Immature natural killer cell (primary cell): Measurements from ENCODE around the gene AGXT. TPM values are rescaled to one million over a fixed set of nuclear protein-coding genes. Genes with fewer than 3 reads are reported as not detected.

Experiments
- DNase-seq, 3 donors: peaks; one replicate each; pipeline ENCODE4 v3.0.0; 2022; ENCODE audit warnings: mixed read lengths in 1 of 3
- H3K27ac Mint-ChIP-seq, 6 donors: one replicate each; pipeline ENCODE4 v1.8.0; 2020; ENCODE audit warnings: mixed read lengths in 6 of 6, mild to moderate bottlenecking in 5 of 6, inconsistent platforms in 4 of 6, moderate library complexity in 3 of 6
- H3K27me3 Mint-ChIP-seq, 3 donors: one replicate each; pipeline ENCODE4 v1.8.0; 2020 to 2021; ENCODE audit warnings: low read depth in 3 of 3, mild to moderate bottlenecking in 3 of 3, mixed read lengths in 3 of 3, moderate library complexity in 3 of 3, inconsistent platforms in 1 of 3
- H3K36me3 Mint-ChIP-seq, 3 donors: one replicate each; pipeline ENCODE4 v1.8.0; 2020; ENCODE audit warnings: mixed read lengths in 3 of 3, inconsistent platforms in 2 of 3, mild to moderate bottlenecking in 2 of 3
- H3K4me1 Mint-ChIP-seq, 2 donors: one replicate each; pipeline ENCODE4 v1.8.0; 2020; ENCODE audit warnings: inconsistent platforms in 2 of 2, mild to moderate bottlenecking in 2 of 2, mixed read lengths in 2 of 2, moderate library complexity in 1 of 2
- H3K4me3 Mint-ChIP-seq, 5 donors: one replicate each; pipeline ENCODE4 v1.8.0; 2020; ENCODE audit warnings: mild to moderate bottlenecking in 5 of 5, mixed read lengths in 5 of 5, inconsistent platforms in 3 of 5, moderate library complexity in 3 of 5
- H3K9me3 Mint-ChIP-seq, 6 donors: one replicate each; pipeline ENCODE4 v1.8.0; 2020; ENCODE audit warnings: mild to moderate bottlenecking in 6 of 6, mixed read lengths in 6 of 6, inconsistent platforms in 4 of 6, moderate library complexity in 3 of 6
- polyA plus RNA-seq, 3 donors: library from polyadenylated mRNA; unstranded; fragments of 300-500 nt; fragmentation: Illumina TruSeq; gene quantifications; one replicate each; pipeline ENCODE4 v1.2.3, GENCODE V29; 2021

The AGXT gene
- polyA plus RNA-seq, 3 donors from 2014 or later: not detected

DNA sequence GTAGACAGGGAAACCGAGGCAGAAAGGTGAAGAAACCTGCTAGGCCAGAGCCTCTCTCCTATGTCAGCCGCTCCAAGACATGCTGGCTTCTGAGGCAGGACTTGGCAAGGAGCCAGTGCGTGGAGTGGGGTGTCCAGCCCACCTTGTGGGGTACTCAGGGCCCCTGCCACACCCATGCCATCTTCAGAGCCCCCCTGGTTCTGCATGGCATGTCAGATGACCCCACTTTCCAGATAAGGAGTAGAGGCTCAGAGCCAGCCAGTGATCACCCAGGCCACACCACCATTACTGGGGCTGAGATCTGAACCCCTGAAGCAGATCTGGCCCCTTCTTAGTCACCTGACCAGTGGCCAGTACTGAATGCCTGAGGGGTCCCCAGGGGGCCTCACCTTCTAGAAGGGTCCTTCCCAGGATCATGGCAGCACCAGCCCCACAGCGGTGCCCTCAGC is 52.2 kb downstream of the AGXT start:
- H3K36me3 Mint-ChIP-seq: no peaks in the 10 kb centered on the region
- H3K27me3 Mint-ChIP-seq: peaks cover 0 to 2% (median 1%) of the 10 kb centered on the region in 3 donors
- no peaks in the 10 kb centered on the region for H3K9me3 Mint-ChIP-seq
- H3K4me3 Mint-ChIP-seq: no peak overlapping the region
- no peak for DNase-seq
- H3K4me1 Mint-ChIP-seq: no peaks in the 10 kb centered on the region
- H3K27ac Mint-ChIP-seq: no peak overlapping the region

DNA sequence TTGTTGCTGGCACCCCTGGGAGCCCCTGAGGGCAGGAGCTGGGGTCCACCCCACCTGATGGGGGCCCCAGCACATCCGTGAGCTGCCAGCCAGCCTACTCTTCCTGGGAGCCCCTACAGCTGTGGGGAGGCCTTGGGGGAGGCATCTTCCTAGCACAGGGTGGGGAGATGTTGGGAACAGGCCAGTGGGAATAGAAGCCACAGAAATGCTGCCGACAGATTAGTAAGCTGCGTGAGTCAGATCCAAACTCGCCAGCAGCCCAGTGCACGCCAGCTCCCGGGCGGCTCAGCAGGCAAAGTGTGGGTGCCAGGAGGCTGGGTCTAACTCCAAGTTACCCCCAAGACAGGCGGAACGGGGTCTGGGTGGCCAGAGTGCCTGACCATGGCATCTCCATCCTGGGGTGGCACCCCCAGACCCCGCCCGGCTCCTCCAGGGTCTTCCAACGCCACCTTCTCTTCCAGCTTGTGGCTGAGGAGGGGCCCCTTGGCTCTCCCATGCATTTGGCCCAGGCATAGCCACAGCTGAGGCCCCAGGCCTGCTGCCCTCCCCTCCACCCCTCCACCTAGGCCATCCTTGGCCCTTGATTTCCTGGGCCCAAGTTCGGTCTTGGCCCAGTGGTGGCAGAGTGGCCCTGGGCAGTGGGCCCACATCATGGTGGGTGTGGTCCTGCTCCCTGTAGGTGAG is 52.8 kb downstream of the AGXT start:
- no peak for DNase-seq
- no peak overlapping the region for H3K27ac Mint-ChIP-seq
- no peaks in the 10 kb centered on the region for H3K9me3 Mint-ChIP-seq
- H3K4me3 Mint-ChIP-seq: no peak overlapping the region
- H3K4me1 Mint-ChIP-seq: no peaks in the 10 kb centered on the region
- H3K27me3 Mint-ChIP-seq: peaks cover 0 to 2% (median 1%) of the 10 kb centered on the region in 3 donors
- no peaks in the 10 kb centered on the region for H3K36me3 Mint-ChIP-seq

DNA sequence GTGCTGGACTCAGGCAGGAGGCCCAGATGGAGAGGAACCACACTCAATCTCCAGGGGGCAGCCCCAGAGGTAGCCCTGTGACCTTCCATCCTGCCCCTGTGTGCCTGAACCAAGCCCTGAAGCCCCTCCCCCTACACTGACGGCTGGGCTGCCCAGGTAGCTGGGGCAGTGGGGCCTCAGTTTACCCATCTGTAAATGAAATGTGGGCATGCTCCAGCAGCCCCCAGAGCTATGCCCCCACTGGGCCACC is 53.3 kb downstream of the AGXT start:
- H3K4me1 Mint-ChIP-seq: no peaks in the 10 kb centered on the region
- H3K36me3 Mint-ChIP-seq: no peaks in the 10 kb centered on the region
- no peaks in the 10 kb centered on the region for H3K9me3 Mint-ChIP-seq
- DNase-seq: no peak
- H3K27me3 Mint-ChIP-seq: peaks cover 0 to 2% (median 1%) of the 10 kb centered on the region in 3 donors
- H3K27ac Mint-ChIP-seq: no peak overlapping the region
- no peak overlapping the region for H3K4me3 Mint-ChIP-seq

DNA sequence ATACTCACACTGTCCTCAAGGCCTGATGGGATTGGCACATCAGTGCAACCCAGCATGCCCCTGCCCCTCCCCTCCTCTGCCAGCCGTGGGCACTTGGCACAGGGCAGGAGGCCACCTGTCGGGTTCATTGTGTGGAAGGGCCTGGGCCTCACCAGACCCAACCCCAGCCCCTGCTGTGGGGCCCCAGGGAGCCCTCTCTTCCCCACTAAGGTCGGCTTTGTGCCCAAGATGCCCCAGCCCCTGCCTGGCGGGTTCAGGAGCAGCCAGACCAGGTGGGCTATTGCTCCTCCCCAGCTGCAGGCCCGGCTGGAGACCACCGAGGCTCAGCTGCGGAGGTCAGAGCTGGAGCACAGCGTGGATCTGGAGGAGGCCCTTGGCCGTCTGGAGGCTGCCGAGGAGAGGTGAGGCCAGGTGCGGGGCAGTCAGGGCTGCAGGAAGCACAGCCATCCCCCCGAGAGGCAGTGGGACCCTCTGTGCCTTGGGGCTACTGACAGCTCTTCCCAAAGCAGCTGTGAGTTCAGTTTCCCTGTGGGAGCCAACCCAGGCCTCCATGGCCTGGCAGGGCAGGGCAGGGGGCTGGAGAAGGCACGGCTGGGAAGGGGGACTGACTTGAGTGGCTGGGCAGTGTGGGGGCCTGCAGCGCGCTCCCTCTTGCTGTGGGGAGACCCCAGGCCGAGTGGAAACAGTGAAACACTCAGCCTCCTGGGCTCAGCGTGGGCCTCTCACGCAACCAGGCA is 53.8 kb downstream of the AGXT start:
- peaks cover 0 to 2% (median 1%) of the 10 kb centered on the region in 3 donors for H3K27me3 Mint-ChIP-seq
- H3K4me1 Mint-ChIP-seq: no peaks in the 10 kb centered on the region
- no peak for DNase-seq
- H3K9me3 Mint-ChIP-seq: no peaks in the 10 kb centered on the region
- no peaks in the 10 kb centered on the region for H3K36me3 Mint-ChIP-seq
- H3K27ac Mint-ChIP-seq: no peak overlapping the region
- H3K4me3 Mint-ChIP-seq: no peak overlapping the region

DNA sequence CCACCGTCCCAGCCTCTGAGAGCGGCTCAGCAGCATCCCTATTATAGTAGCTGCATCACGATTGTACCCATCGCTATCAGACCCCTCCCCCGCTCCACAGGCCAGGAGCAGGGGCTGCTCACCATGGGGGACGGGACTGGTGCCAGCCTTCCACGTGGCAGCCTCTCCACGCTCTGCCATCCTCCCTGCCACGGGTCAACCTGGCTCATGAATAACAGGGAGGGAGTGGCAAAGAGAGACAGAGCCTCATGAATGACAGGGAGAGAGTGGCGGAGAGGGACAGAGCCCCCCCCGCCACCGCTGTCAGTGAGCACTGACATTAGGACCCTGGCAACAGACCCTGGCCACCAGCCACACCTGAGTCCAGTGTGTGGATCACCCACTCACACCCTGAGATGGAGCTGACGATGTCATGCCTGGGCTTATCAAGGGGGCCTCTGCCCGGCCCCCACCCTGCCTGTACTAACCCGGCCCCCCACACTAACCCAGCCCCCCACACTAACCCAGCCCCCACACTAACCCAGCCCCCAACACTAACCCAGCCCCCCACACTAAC is 54.4 kb downstream of the AGXT start:
- Mint-ChIP-seq H3K27ac (no peak overlapping the region), H3K36me3 (no peaks in the 10 kb centered on the region), H3K4me1 (no peaks in the 10 kb centered on the region), H3K27me3 (peaks cover 0 to 2% (median 1%) of the 10 kb centered on the region in 3 donors), H3K4me3 (no peak overlapping the region), H3K9me3 (no peaks in the 10 kb centered on the region)
- DNase-seq: no peak

DNA sequence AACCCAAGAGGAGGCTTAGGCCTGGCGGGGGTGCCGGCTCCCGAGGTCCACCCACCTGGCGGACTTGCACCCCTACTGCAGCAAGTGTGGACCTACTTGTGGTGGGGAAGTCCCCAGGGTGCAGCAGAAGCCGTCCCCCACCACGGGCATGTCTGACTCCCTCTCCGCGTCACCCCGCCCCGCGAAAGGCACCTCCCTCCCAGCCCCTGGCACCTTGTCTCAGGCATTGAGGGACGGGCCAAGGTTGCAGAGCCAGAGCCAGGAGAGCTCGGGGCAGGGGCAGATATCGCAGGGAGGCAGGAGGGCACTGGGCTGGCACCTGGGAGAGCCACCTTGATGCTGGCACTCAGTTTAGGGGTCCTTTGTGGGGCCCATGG is 56.6 kb downstream of the AGXT start:
- DNase-seq: no peak
- H3K9me3 Mint-ChIP-seq: no peaks in the 10 kb centered on the region
- H3K27me3 Mint-ChIP-seq: peaks cover 1 to 6% (median 2%) of the 10 kb centered on the region in 3 donors
- H3K27ac Mint-ChIP-seq: no peak overlapping the region
- no peaks in the 10 kb centered on the region for H3K36me3 Mint-ChIP-seq
- no peaks in the 10 kb centered on the region for H3K4me1 Mint-ChIP-seq
- no peak overlapping the region for H3K4me3 Mint-ChIP-seq

DNA sequence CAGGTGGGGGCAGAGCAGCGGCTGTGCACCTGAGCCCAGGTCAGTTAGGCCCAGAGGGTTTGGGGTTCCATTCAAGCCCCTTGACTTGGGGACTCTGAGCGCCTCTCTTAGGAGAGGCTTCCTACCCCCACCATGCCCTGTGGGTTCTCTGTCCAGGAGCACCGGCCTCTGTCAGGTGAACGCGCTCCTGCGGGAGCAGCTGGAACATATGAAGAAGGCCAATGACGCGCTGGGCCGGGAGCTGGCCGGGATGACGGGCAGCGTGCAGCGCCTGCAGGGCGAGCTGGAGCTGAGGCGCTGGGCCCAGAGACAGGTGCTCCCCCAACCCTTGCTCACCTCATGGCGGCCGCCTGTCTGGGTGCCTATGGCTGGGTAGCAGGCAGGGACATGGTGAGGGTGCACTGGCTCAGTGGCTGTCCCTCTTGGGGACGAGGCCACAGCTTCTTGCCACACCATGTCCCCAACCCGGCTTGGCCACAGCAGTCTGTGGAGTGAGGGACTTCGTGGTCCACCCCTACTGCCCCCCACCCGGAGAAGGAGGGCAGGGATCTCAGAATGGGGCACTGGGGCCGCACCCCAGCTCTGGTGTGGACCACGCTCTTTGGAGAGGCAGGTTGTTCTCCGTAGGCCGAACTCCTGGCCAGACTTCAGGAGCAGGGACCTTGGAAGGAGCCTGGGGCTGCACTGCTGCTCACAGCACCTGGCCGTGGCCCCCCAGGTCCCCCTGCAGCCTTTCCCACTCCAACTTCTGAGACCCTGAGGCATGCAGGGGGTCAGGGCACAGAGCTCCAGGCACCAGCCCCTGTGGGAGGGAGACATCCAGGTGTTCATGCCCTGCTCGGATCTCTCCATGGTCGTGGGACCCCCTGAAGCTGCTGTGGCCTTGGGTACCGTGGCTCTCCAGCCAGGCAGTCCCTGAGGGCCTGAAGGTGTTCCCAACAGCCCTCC is 57.2 kb downstream of the AGXT start:
- no peaks in the 10 kb centered on the region for H3K36me3 Mint-ChIP-seq
- no peak for DNase-seq
- no peak overlapping the region for H3K4me3 Mint-ChIP-seq
- H3K27me3 Mint-ChIP-seq: peaks cover 1 to 6% (median 2%) of the 10 kb centered on the region in 3 donors
- no peaks in the 10 kb centered on the region for H3K4me1 Mint-ChIP-seq
- no peak overlapping the region for H3K27ac Mint-ChIP-seq
- no peaks in the 10 kb centered on the region for H3K9me3 Mint-ChIP-seq

DNA sequence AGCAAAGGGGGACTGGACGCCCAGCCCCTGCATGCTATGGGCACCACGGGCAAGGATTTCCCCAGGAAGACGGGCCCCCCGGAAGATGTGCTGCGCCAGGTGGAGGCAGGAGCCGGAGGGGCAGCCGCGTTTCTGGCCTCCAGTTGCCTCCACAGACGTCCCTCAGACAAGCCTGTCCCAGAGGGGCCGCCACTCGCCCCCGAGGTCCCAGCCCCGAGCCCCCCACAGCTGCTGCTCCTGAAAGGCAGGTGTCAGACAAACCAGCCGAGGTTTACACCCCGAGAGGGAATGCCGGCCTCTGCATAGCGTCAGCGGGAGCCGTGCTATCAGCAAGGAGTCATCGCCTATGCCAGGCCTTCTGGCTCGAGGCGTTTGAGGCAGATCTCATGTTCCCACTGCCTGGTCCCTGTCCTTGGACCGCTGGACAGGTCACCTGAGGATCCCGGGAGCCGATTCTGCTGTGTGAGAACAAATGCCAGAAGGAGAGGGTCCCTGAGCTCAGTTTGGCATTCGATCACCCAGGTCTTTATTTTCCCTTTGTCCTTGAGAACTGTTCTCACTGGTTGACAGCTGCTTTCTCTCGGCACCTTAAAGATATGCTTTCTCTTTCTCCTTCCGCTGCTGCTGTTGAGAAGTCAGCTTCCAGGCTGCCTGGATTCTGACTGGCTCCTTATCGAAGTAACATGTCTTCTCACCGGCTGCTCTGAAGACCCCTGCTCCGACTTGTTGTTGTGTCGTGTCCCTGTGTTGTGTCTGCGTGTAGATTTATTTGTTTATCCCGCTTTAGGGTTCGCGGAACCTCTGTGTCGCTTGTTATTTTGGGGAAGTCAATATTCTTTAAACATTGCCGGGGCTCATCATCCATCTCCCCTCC is 58.1 kb downstream of the AGXT start:
- H3K9me3 Mint-ChIP-seq: no peaks in the 10 kb centered on the region
- no peak for DNase-seq
- no peaks in the 10 kb centered on the region for H3K36me3 Mint-ChIP-seq
- peaks cover 1 to 5% (median 2%) of the 10 kb centered on the region in 3 donors for H3K27me3 Mint-ChIP-seq
- H3K27ac Mint-ChIP-seq: no peak overlapping the region
- no peaks in the 10 kb centered on the region for H3K4me1 Mint-ChIP-seq
- H3K4me3 Mint-ChIP-seq: no peak overlapping the region

DNA sequence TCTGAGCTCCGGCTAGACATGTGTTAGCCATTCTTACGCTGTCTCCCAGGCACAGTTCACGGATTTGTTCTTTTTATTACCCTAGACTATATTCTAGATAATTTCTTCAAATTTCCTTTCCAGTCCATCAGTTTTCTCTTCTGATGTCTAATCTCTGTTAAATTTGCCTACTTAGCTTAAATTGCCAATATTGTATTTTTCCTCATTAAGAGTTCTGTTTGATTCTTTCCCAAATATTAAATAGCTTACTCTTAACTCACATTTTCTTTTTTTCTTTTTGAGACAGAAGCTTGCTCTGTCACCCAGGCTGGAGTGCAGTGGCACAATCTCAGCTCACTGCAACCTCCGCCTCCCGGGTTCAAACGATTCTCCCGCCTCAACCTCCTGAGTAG is 58.8 kb downstream of the AGXT start:
- Mint-ChIP-seq H3K4me1 (no peaks in the 10 kb centered on the region), H3K36me3 (no peaks in the 10 kb centered on the region), H3K27me3 (peaks cover 1 to 7% (median 2%) of the 10 kb centered on the region in 3 donors), H3K9me3 (no peaks in the 10 kb centered on the region), H3K27ac (no peak overlapping the region), H3K4me3 (no peak overlapping the region)
- DNase-seq: no peak

DNA sequence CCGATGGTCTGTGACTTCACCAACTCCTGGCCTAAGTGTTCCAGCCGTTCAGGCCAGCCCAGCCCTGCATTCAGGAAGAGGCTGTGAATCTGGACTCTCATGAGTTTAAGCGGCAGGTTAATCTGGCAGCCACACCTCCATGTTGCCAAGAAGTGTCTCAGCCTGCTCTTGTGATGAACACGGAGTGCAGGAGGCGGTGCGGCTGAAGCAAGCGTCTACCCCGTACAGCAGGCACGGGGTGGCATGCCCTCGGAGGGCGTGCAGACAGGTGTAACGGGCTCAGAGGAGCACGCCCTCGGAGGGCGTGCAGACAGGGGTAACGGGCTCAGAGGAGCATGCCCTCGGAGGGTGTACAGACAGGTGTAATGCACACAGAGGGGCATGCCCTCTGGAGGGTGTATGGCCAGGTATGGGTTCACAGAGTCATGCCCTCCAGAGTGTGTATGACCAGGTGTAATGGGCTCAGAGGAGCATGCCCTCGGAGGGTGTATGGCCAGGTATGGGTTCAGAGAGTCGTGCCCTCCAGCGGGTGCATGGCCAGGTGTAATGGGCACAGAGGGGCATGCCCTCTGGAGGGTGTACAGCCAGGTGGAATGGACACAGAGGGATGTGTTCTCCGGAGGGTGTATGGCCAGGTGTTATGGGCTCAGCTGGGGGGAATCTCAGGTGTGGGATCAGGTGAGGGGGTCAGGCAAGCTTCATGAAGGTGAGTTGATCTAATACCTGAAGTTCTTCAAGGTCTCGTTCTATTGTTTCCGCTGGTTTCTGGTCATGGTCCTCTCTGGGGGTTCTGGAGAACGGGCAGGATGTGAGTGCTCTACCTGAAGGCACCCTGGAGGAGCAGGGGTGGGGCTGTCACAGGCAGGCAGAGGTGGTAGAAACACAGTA is 60.1 kb downstream of the AGXT start:
- Mint-ChIP-seq H3K27me3 (peaks cover 1 to 7% (median 2%) of the 10 kb centered on the region in 3 donors), H3K9me3 (no peaks in the 10 kb centered on the region), H3K27ac (no peak overlapping the region), H3K36me3 (no peaks in the 10 kb centered on the region), H3K4me3 (no peak overlapping the region), H3K4me1 (no peaks in the 10 kb centered on the region)
- DNase-seq: no peak

DNA sequence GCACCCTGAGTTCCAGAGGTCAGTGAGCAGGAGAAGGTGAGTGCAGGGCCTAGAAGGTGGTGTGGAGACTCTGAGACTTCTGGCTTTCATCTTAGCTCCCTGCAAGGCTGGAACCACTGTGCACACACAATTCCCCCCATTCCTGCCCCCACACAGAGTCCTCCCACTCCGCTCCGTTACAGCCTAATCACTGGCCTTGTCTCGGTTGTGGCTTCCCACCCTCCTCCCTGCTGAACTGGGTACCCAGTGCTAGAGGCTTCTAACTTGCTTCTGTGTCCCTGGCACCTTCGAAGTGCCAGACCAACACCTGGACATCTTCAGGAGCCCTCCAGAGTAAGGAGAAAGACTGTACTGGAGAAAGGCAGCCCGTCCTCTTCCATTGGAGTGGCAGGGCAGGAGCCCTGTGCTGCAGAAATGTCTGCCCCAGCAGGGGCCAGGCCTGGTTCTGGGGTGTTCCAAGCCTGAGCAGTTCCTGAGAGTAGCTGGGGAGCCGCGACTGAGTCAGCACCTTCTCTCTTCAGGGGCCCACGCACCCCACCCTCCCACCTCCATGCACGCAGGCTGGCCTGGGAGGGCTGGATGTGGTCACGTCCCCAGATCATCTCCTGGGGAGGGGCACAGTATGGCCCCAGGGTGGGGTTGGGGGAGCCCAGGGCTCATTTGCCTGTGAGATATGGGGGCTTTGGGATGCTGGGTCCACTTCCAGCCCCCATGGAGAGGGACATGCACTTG is 60.9 kb downstream of the AGXT start:
- no peaks in the 10 kb centered on the region for H3K36me3 Mint-ChIP-seq
- H3K4me3 Mint-ChIP-seq: no peak overlapping the region
- DNase-seq: no peak
- H3K27me3 Mint-ChIP-seq: peaks cover 1 to 7% (median 2%) of the 10 kb centered on the region in 3 donors
- H3K27ac Mint-ChIP-seq: no peak overlapping the region
- H3K9me3 Mint-ChIP-seq: no peaks in the 10 kb centered on the region
- no peaks in the 10 kb centered on the region for H3K4me1 Mint-ChIP-seq
